Parathyroid adenoma (tissue), 2 donors: ENCODE measurements around the gene USP10.
A peak's percentile ranks its signal among the peaks of the same experiment; 100 is the strongest.

Experiments used
- H2AFZ ChIP-seq: fragments of 300-600 bp; sonication (generic); one replicate; pipeline ENCODE4 v1.7.0; 2017; ENCODE audit warnings: antibody characterized with exemption, mild to moderate bottlenecking
- H3K27ac ChIP-seq: fragments of 300-600 bp; sonication (generic); one replicate; pipeline ENCODE4 v1.7.0; 2017
- H3K27me3 ChIP-seq: fragments of 300-600 bp; sonication (generic); one replicate; pipeline ENCODE4 v1.7.0; 2017; ENCODE audit warnings: low read length; ENCODE audit not compliant: control insufficient read depth, insufficient read depth
- H3K36me3 ChIP-seq: fragments of 300-600 bp; sonication (generic); one replicate; pipeline ENCODE4 v1.7.0; 2017; ENCODE audit warnings: low read length; ENCODE audit not compliant: control insufficient read depth, insufficient read depth
- H3K4me1 ChIP-seq: fragments of 300-600 bp; sonication (generic); one replicate; pipeline ENCODE4 v1.7.0; 2017; ENCODE audit warnings: control low read depth
- H3K4me2 ChIP-seq: fragments of 300-600 bp; sonication (generic); one replicate; pipeline ENCODE4 v1.7.0; 2017; ENCODE audit warnings: low read length
- H3K4me3 ChIP-seq: fragments of 300-600 bp; sonication (generic); one replicate; pipeline ENCODE4 v1.7.0; 2017; ENCODE audit warnings: low read depth, low read length
- H3K79me2 ChIP-seq: fragments of 300-600 bp; sonication (generic); one replicate; pipeline ENCODE4 v1.7.0; 2017; ENCODE audit warnings: control low read depth
- H3K9ac ChIP-seq: fragments of 300-600 bp; sonication (generic); one replicate; pipeline ENCODE4 v1.7.0; 2017; ENCODE audit warnings: mild to moderate bottlenecking
- H3K9me3 ChIP-seq: fragments of 300-600 bp; sonication (generic); one replicate; pipeline ENCODE4 v1.7.0; 2017; ENCODE audit warnings: low read length; ENCODE audit not compliant: control insufficient read depth
- CTCF ChIP-seq: fragments of 300-600 bp; sonication (generic); IDR thresholded peaks from one replicate; pipeline ENCODE4 v1.7.0; 2017; ENCODE audit warnings: antibody characterized with exemption, mild to moderate bottlenecking
- donor health status: primary hyperparathyroidism.

Gene USP10

GRCh38 chr16:84752600-84752999 is 52.8 kb downstream of the USP10 start:
- no peak overlapping the region for H3K4me2 ChIP-seq
- peaks cover 41% of the 10 kb centered on the region for H3K79me2 ChIP-seq
- no peak overlapping the region for H3K27ac ChIP-seq
- H3K27me3 ChIP-seq: no peaks in the 10 kb centered on the region
- H3K9ac ChIP-seq: no peak overlapping the region
- no peaks in the 10 kb centered on the region for H3K36me3 ChIP-seq
- no peak for TF ChIP-seq CTCF
- H2AFZ ChIP-seq: no peak overlapping the region
- H3K4me3 ChIP-seq: no peak overlapping the region
- H3K9me3 ChIP-seq: no peaks in the 10 kb centered on the region
- no peaks in the 10 kb centered on the region for H3K4me1 ChIP-seq

- no peak for TF ChIP-seq CTCF
- Histone ChIP-seq H3K79me2 (peaks cover 45% of the 10 kb centered on the region), H3K4me3 (no peak overlapping the region), H3K9me3 (no peaks in the 10 kb centered on the region), H3K4me2 (no peak overlapping the region), H3K27ac (no peak overlapping the region), H3K9ac (no peak overlapping the region), H3K4me1 (no peaks in the 10 kb centered on the region), H3K36me3 (no peaks in the 10 kb centered on the region), H2AFZ (no peak overlapping the region), H3K27me3 (no peaks in the 10 kb centered on the region)
These were observed 53.9 kb downstream of the USP10 start for GRCh38 chr16:84753412-84754326.

- Histone ChIP-seq H2AFZ (no peak overlapping the region), H3K4me2 (no peak overlapping the region), H3K27ac (no peak overlapping the region), H3K4me3 (no peak overlapping the region), H3K9ac (no peak overlapping the region), H3K9me3 (no peaks in the 10 kb centered on the region), H3K79me2 (peaks cover 46% of the 10 kb centered on the region), H3K4me1 (no peaks in the 10 kb centered on the region), H3K36me3 (no peaks in the 10 kb centered on the region), H3K27me3 (no peaks in the 10 kb centered on the region)
- peak; percentile 88 for TF ChIP-seq CTCF
These were observed 54.6 kb downstream of the USP10 start for GRCh38 chr16:84754353-84754856.

- H2AFZ ChIP-seq: no peak overlapping the region
- H3K36me3 ChIP-seq: no peaks in the 10 kb centered on the region
- no peak overlapping the region for H3K9ac ChIP-seq
- H3K27me3 ChIP-seq: no peaks in the 10 kb centered on the region
- no peak for TF ChIP-seq CTCF
- no peak overlapping the region for H3K4me2 ChIP-seq
- peaks cover 3% of the 10 kb centered on the region for H3K4me1 ChIP-seq
- H3K27ac ChIP-seq: no peak overlapping the region
- H3K79me2 ChIP-seq: peaks cover 44% of the 10 kb centered on the region
- no peak overlapping the region for H3K4me3 ChIP-seq
- no peaks in the 10 kb centered on the region for H3K9me3 ChIP-seq
These were observed 55.3 kb downstream of the USP10 start for GRCh38 chr16:84754956-84755672.
